SU-DHL-6 (cell line): Measurements from ENCODE around the gene DGKB.

Experiments used
- CTCF ChIP-seq: fragments of 200-600 bp; sonication (generic); IDR thresholded peaks from one replicate; pipeline ENCODE4 v1.5.1; 2017; ENCODE audit warnings: antibody characterized with exemption, mild to moderate bottlenecking, low read length, moderate library complexity; ENCODE audit not compliant: insufficient read depth, poor library complexity, severe bottlenecking
- EZH2phosphoT487 ChIP-seq: fragments of 200-600 bp; sonication (generic), shearing (Covaris generic); conservative IDR thresholded peaks from 2 replicates; pipeline ENCODE4 v1.6.1; 2018; ENCODE audit warnings: mild to moderate bottlenecking, antibody characterized with exemption, low read length, moderate library complexity, mixed read lengths

GRCh38 chr7:14690486-14690885 lies 212.1 kb downstream of the DGKB start:
- TF ChIP-seq CTCF (no peak), EZH2phosphoT487 (no peak)
